ENCODE measurements around the gene LHX3.

The LHX3 gene

GRCh38 chr9:136149853-136150252 is 55.1 kb downstream of the LHX3 start (continued):
- no peak for TF ChIP-seq SALL2 (tag by site-specific recombination; IDR thresholded peaks at IDR 0.05; ENCODE audit: borderline replicate concordance)
- TF ChIP-seq SP2 (tag by site-specific recombination; IDR thresholded peaks at IDR 0.05), result no peak

GRCh38 chr9:136149337-136149736 is 55.6 kb downstream of the LHX3 start:
- CTCF ChIA-PET, result interaction anchor here (0.6 to 1.4 kb wide), 3 partner anchors 8 to 215 kb away, joined by 3 to 4 read pairs (median 4); no protein-coding TSS in a partner anchor
- TF ChIP-seq ZNF138 (tag by site-specific recombination; IDR thresholded peaks at IDR 0.05; ENCODE audit: borderline replicate concordance), result no peak
- TF ChIP-seq INSM2 (tag by site-specific recombination; IDR thresholded peaks at IDR 0.05), result no peak
- TF ChIP-seq ZNF555 (tag by site-specific recombination; conservative IDR thresholded peaks at IDR 0.05), result no peak
- TF ChIP-seq ZNF302 (tag by site-specific recombination; IDR thresholded peaks at IDR 0.05; ENCODE audit: low read depth), result no peak
- TF ChIP-seq ZNF792 (tag by site-specific recombination; IDR thresholded peaks at IDR 0.05), result no peak
- TF ChIP-seq GLI2 (tag by site-specific recombination; IDR thresholded peaks at IDR 0.05; ENCODE audit: borderline replicate concordance, low read depth), result no peak
- no peak for TF ChIP-seq ZNF341 (tag by site-specific recombination; IDR thresholded peaks at IDR 0.05; ENCODE audit: low read depth)
- no peak for TF ChIP-seq ZEB2 (tag by site-specific recombination; IDR thresholded peaks at IDR 0.05)
- no peak for TF ChIP-seq ZNF670 (tag by site-specific recombination; IDR thresholded peaks at IDR 0.05; ENCODE audit: low read depth)
- no peaks in the 10 kb centered on the region for H3K9me3 ChIP-seq (ENCODE audit: control insufficient read depth, insufficient read depth, low read depth, low read length)
- H3K36me3 ChIP-seq (ENCODE audit: control insufficient read depth in 2 of 2, insufficient read depth in 1 of 2, low read length in 2 of 2), result no peaks in the 10 kb centered on the region
- POLR2A ChIA-PET, result no interaction called here
- no peak overlapping the region for H3K27ac ChIP-seq (ENCODE audit: extremely low read depth, low read depth, low read length)
- H3K4me1 ChIP-seq (ENCODE audit: control insufficient read depth, insufficient read depth, low read length), result no peaks in the 10 kb centered on the region
- no peak overlapping the region for H3K4me3 ChIP-seq (ENCODE audit: low read depth, low read length)

- Histone ChIP-seq H3K36me3 (ENCODE audit: control insufficient read depth in 2 of 2, insufficient read depth in 1 of 2, low read length in 2 of 2) (no peaks in the 10 kb centered on the region), H3K27ac (ENCODE audit: extremely low read depth, low read depth, low read length) (no peak overlapping the region), H3K4me3 (ENCODE audit: low read depth, low read length) (no peak overlapping the region), H3K9me3 (ENCODE audit: control insufficient read depth, insufficient read depth, low read depth, low read length) (no peaks in the 10 kb centered on the region), H3K4me1 (ENCODE audit: control insufficient read depth, insufficient read depth, low read length) (no peaks in the 10 kb centered on the region)
- ChIA-PET POLR2A (no interaction called here), CTCF (interaction anchor here (0.5 to 1.4 kb wide), 4 partner anchors 9 to 276 kb away, joined by 3 to 4 read pairs (median 4); no protein-coding TSS in a partner anchor)
- no peak for TF ChIP-seq ZNF704 (tag by site-specific recombination; IDR thresholded peaks at IDR 0.05)
- TF ChIP-seq ZBTB44 (tag by site-specific recombination; IDR thresholded peaks at IDR 0.05), result no peak
- TF ChIP-seq ZNF18 (tag by site-specific recombination; IDR thresholded peaks at IDR 0.05), result no peak
- TF ChIP-seq ZNF292 (tag by site-specific recombination; IDR thresholded peaks at IDR 0.05; ENCODE audit: borderline replicate concordance, low read depth), result no peak
- TF ChIP-seq ZNF138 (tag by site-specific recombination; IDR thresholded peaks at IDR 0.05; ENCODE audit: borderline replicate concordance), result no peak
- TF ChIP-seq ZNF184 (tag by site-specific recombination; IDR thresholded peaks at IDR 0.05), result no peak
- no peak for TF ChIP-seq ZNF654 (tag by site-specific recombination; IDR thresholded peaks at IDR 0.05; ENCODE audit: low read depth)
- TF ChIP-seq PRDM1 (tag by site-specific recombination; IDR thresholded peaks at IDR 0.05), result no peak
- no peak for TF ChIP-seq GLIS1 (tag by site-specific recombination; IDR thresholded peaks at IDR 0.05)
These were observed 56.2 kb downstream of the LHX3 start for GRCh38 chr9:136148766-136149165.
